Measurements from ENCODE around the gene PGLYRP1.

The PGLYRP1 gene

DNA sequence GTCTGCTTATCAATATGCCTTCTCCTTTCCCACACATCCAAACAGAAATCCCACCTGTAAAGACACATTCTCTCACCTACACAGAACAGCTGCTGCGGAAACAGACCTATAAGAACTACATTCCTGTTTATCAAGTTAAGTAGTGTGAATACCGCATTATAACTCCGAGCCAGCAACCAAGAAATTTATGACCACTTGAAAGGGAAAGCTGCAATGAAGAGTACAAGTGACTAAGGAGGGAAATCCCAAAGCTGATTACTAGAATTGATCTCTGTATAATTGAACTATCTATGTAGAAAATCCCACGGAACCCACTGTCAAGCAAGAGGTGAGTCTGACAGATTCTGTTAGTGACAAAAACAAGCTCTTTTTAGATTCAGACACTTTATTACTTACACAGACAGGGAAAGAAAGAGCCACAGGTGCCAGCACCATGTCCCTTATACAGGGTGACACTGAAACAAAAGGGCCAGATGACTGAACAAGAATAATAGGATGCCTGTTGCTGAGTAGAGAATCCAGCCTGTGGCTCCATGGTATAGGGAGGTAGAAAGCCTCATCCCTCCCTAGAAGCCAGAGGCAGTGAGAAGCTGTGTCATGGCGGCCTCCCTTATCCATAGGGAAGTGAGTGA is 19.5 kb upstream of the PGLYRP1 start:
- in situ Hi-C loops (cut with HindIII; ENCODE audit: low sequenced_read_pairs), result no loop called here
- no peak overlapping the region for H3K4me3 ChIP-seq (ENCODE audit: low read depth, low read length)
- no peak for DNase-seq (ENCODE audit: low read depth)
- TF ChIP-seq, protein P1, sequence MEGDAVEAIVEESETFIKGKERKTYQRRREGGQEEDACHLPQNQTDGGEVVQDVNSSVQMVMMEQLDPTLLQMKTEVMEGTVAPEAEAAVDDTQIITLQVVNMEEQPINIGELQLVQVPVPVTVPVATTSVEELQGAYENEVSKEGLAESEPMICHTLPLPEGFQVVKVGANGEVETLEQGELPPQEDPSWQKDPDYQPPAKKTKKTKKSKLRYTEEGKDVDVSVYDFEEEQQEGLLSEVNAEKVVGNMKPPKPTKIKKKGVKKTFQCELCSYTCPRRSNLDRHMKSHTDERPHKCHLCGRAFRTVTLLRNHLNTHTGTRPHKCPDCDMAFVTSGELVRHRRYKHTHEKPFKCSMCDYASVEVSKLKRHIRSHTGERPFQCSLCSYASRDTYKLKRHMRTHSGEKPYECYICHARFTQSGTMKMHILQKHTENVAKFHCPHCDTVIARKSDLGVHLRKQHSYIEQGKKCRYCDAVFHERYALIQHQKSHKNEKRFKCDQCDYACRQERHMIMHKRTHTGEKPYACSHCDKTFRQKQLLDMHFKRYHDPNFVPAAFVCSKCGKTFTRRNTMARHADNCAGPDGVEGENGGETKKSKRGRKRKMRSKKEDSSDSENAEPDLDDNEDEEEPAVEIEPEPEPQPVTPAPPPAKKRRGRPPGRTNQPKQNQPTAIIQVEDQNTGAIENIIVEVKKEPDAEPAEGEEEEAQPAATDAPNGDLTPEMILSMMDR (IDR thresholded peaks at IDR 0.05; ENCODE audit: low read depth, low read length, missing control alignments), result no peak

DNA sequence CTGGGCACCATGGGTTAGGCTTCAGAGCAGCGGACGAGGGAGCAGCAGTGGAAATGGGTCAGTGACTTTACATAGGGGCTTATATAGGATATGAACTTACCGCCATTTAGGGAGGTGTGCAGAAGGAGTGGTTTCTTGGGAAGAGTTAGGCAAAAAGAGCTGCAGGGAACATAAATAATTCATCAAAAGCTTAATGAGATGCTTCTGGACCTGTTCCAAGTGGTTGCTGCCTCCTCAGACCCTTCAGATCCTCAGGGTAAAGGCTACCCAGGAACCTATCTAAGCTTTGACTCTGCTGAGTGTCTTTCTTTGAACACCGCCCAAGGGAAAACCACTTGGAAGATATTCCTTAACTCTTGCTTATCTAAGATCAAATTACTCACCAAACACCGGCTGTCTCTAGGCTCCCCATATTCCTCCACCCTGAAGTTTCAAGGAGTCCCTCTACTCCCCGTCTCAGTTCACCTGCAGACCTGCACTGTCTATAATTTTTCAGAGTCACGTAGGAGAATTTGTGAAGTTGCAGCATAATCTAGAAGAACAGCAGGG is 18.2 kb upstream of the PGLYRP1 start, which contains the start of gene IGFL4:
IGFL4 (minus strand) TSS at position 51 of the 549 bp plus-strand sequence; CDS start at position 11, 40 bp downstream.
- DNase-seq (ENCODE audit: low read depth), result no peak
- TF ChIP-seq, protein P1 (IDR thresholded peaks at IDR 0.05; ENCODE audit: low read depth, low read length, missing control alignments), result no peak
- no peak within 1 kb of the TSS for H3K4me3 ChIP-seq (ENCODE audit: low read depth, low read length)
- in situ Hi-C loops (cut with HindIII; ENCODE audit: low sequenced_read_pairs), result no loop called here

DNA sequence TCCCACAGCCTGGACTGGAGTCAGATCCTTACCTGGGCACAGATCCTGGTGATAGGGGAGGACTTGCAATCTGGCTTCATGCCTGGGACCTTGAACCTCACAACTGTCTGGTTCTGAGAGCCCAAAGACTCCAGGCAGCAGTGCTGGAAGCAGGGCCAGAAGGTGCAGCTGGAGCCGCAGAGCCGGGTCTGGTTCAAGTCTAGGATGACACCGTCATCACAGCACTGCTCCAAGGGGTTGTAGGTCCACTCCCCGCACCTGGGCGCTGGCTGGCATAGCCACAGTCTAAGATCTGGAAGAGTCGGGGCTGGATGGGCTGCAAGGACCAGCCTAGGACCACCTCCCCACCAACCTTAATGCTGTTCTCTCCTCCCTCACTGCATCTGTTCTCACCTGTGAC is 17.3 kb upstream of the PGLYRP1 start:
- no peak overlapping the region for H3K4me3 ChIP-seq (ENCODE audit: low read depth, low read length)
- no peak for DNase-seq (ENCODE audit: low read depth)
- in situ Hi-C loops (cut with HindIII; ENCODE audit: low sequenced_read_pairs), result no loop called here
- TF ChIP-seq, protein P1 (IDR thresholded peaks at IDR 0.05; ENCODE audit: low read depth, low read length, missing control alignments), result no peak

DNA sequence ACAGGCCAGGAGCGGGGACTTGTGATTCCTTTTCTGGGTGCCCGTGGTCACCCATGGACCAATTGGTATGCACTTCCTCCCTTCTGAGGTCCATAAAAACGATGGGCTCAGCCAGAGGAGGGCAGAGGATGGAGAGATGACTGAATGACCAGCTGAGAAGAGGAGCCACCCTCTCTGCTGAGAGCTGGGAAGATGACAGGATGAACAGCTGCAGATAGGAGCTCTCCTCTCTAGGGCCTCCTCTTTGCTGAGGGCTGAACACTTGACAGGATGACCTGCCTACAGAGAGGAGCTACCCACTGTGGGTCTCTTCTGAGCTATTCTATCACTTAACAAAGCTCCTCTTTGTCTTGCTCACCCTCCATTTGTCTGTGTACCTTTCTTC is 13.9 kb upstream of the PGLYRP1 start:
- in situ Hi-C loops (cut with HindIII; ENCODE audit: low sequenced_read_pairs), result no loop called here
- H3K4me3 ChIP-seq (ENCODE audit: low read depth, low read length), result no peak overlapping the region

DNA sequence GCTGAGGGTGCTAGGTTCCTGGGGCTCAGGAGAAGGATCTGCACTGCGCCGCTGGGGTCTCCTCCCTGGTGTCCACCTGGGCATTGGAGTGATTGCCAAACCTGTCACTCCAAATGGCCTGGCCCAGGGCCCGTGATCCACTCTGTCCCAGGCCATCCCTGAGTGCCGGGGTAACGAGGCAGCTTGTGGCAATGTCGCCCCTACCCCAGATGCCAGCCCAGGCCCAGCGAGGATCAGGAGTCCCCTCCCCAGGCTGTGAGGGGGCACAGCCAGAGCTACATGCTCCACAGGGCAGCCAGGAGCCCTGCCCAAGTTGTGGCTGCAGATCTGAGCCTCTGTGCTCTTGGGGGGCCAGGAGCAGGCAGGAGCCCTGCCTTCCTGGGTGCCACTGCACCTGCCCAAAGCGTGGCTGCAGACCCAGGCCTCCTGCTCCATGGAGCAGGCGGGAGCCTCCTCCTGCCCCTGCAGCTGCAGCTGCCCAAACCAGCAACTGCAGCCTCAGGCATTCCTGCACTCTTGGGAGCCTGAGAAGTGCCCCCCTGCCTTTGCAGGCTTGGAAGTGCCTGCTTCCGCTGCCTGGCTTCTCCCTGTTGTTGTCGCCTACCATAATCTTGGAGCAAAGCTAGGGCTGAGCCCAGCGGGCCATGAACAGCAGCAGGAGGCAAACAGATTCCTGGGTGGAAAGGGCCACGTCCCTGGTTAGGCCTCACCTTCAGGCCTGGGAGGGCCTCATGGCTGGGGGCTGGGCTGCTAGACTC is 13.3 kb upstream of the PGLYRP1 start:
- H3K4me3 ChIP-seq (ENCODE audit: low read depth, low read length), result no peak overlapping the region
- TF ChIP-seq, protein P1 (IDR thresholded peaks at IDR 0.05; ENCODE audit: low read depth, low read length, missing control alignments), result no peak
- in situ Hi-C loops (cut with HindIII; ENCODE audit: low sequenced_read_pairs), result no loop called here
- DNase-seq (ENCODE audit: low read depth), result no peak

More for the DNA sequence above, 13.9 kb upstream of the PGLYRP1 start:
- TF ChIP-seq, protein P1 (IDR thresholded peaks at IDR 0.05; ENCODE audit: low read depth, low read length, missing control alignments), result no peak
- no peak for DNase-seq (ENCODE audit: low read depth)

DNA sequence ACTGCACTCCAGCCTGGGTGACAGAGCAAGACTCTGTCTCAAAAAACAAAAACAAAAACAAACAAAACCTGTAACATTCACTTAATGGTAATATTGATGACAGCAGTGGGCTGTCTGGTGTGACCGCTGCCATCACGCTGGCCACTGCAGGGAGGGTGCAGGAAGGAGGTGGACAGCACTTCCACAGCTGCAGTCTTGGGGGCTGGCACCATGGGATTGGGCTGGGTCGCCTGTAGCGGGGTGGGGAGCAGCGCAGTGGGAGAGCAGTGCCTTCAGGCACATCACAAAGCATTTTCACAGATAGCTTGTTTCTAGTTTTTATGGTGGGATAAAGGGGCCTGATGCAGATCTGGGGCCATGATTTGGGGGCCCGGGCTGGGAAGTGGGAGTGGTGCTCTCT is 12.7 kb upstream of the PGLYRP1 start:
- in situ Hi-C loops (cut with HindIII; ENCODE audit: low sequenced_read_pairs), result no loop called here
- no peak for DNase-seq (ENCODE audit: low read depth)
- TF ChIP-seq, protein P1 (IDR thresholded peaks at IDR 0.05; ENCODE audit: low read depth, low read length, missing control alignments), result no peak
- H3K4me3 ChIP-seq (ENCODE audit: low read depth, low read length), result no peak overlapping the region

Measured in astrocyte of the cerebellum (primary cell).